HCT116 (cell line): Measurements from ENCODE around the gene HK1. TPM values are rescaled to one million over a fixed set of nuclear protein-coding genes. Genes with fewer than 3 reads are reported as not detected.

Experiments
- ATAC-seq: fragments of 200-7000 bp; cut with Tn5 transposase; 2 replicates; pipeline ENCODE4 v1.9.1; 2020; ENCODE audit warnings: mild to moderate bottlenecking, moderate library complexity
- BruUV-seq: library from RNA; stranded (reverse); fragments of 400-500 nt; replicated peaks from 2 replicates; lab custom pipeline; 2021; lab: Mats Ljungman, UMichigan
- CTCF ChIA-PET: fragments of 300-600 bp; sonication (Branson Sonifier 250); formaldehyde crosslinking; loops from one replicate; lab custom pipeline; 2021; ENCODE audit warnings: antibody characterized with exemption; lab: Charles Lee
- POLR2A ChIA-PET: fragments of 300-600, 350-600 bp; sonication (Branson Sonifier 250); formaldehyde crosslinking; loops from one replicate; lab custom pipeline; 2021; ENCODE audit warnings: antibody characterized with exemption; lab: Charles Lee
- RAD21 ChIA-PET, 2 experiments: fragments of 300-600 bp; sonication (Branson Sonifier 250); formaldehyde crosslinking; loops; one replicate each; lab custom pipeline; 2023; ENCODE audit warnings: low total read pairs in 2 of 2; ENCODE audit not compliant: uncharacterized antibody in 2 of 2, unreplicated experiment in 2 of 2, low non-redundant PET in 1 of 2; lab: Charles Lee
- DNase-seq: peaks from one replicate; pipeline ENCODE4 v3.0.0-alpha.2; 2010; ENCODE audit warnings: low read depth, low spot score
- H2AFZ ChIP-seq: fragments of 200-600 bp; shearing (Covaris generic), sonication (generic); 2 replicates; pipeline ENCODE4 v1.6.1; 2017; ENCODE audit warnings: low read depth, mixed run types, mixed read lengths, antibody characterized with exemption, low read length; ENCODE audit not compliant: poor library complexity, severe bottlenecking
- H3K27ac ChIP-seq: 2 replicates; pipeline ENCODE4 v1.5.1; 2012; ENCODE audit warnings: low read depth, low read length
- H3K27me3 ChIP-seq: fragments of 200-600 bp; sonication (generic); 2 replicates; pipeline ENCODE4 v1.6.1; 2016; ENCODE audit warnings: mixed run types, low read length, mixed read lengths; ENCODE audit not compliant: insufficient read depth
- H3K36me3 ChIP-seq, 2 experiments: fragments of 200-500 bp in 1 of 2; fragments of 200-600 bp in 1 of 2; sonication (Bioruptor generic) in 1 of 2; sonication (generic) in 1 of 2; 2 replicates each; pipeline versions ENCODE4 v1.5.1 to v1.6.1; 2014 to 2016; ENCODE audit warnings: low read length in 2 of 2, inconsistent platforms in 1 of 2, mixed read lengths in 1 of 2, mixed run types in 1 of 2; ENCODE audit not compliant: insufficient read depth in 2 of 2, control insufficient read depth in 1 of 2
- H3K4me1 ChIP-seq, 2 experiments: fragments of 200-600 bp in 1 of 2; sonication (generic) in 1 of 2; 2 replicates each; pipeline versions ENCODE4 v1.5.1 to v1.6.1; 2012 to 2017; ENCODE audit warnings: low read length in 2 of 2, inconsistent platforms in 1 of 2, mild to moderate bottlenecking in 1 of 2, mixed read lengths in 1 of 2, mixed run types in 1 of 2, moderate library complexity in 1 of 2; ENCODE audit not compliant: insufficient read depth in 2 of 2, control insufficient read depth in 1 of 2
- H3K4me2 ChIP-seq: fragments of 200-600 bp; sonication (generic); 2 replicates; pipeline ENCODE4 v1.6.1; 2017; ENCODE audit warnings: mixed run types, low read length, mixed read lengths
- H3K4me3 ChIP-seq, 2 experiments: fragments of 200-600 bp in 1 of 2; sonication (generic) in 1 of 2; replicated peaks in 1 of 2; 2 replicates each; pipeline ENCODE4 v1.5.1; 2011 to 2016; ENCODE audit warnings: low read length in 2 of 2, control low read depth in 1 of 2, low read depth in 1 of 2, mild to moderate bottlenecking in 1 of 2, mixed read lengths in 1 of 2, mixed run types in 1 of 2
- H3K79me2 ChIP-seq: fragments of 200-600 bp; sonication (generic); 2 replicates; pipeline ENCODE4 v1.6.1; 2017; ENCODE audit warnings: mild to moderate bottlenecking, mixed run types, low read length, moderate library complexity, mixed read lengths; ENCODE audit not compliant: insufficient read depth
- H3K9ac ChIP-seq: fragments of 200-600 bp; sonication (generic); 2 replicates; pipeline ENCODE4 v1.6.1; 2016; ENCODE audit warnings: low read length, mixed read lengths
- H3K9me2 ChIP-seq: fragments of 200-600 bp; sonication (generic), shearing (Covaris generic); 2 replicates; pipeline ENCODE4 v1.6.1; 2017; ENCODE audit warnings: mixed run types, mild to moderate bottlenecking, moderate library complexity; ENCODE audit not compliant: insufficient read depth
- H3K9me3 ChIP-seq, 2 experiments: fragments of 200-500 bp in 1 of 2; fragments of 200-600 bp in 1 of 2; sonication (Bioruptor generic) in 1 of 2; sonication (generic) in 1 of 2; 2 replicates each; pipeline ENCODE4 v1.6.1; 2014 to 2017; ENCODE audit warnings: low read length in 2 of 2, mixed read lengths in 2 of 2, inconsistent platforms in 1 of 2, low read depth in 1 of 2, mild to moderate bottlenecking in 1 of 2, mixed run types in 1 of 2, moderate library complexity in 1 of 2; ENCODE audit not compliant: control insufficient read depth in 1 of 2, insufficient read depth in 1 of 2
- H4K20me1 ChIP-seq: fragments of 200-600 bp; sonication (generic), shearing (Covaris generic); 2 replicates; pipeline ENCODE4 v1.6.1; 2017; ENCODE audit warnings: mixed run types, mild to moderate bottlenecking, moderate library complexity; ENCODE audit not compliant: insufficient read depth
- CBX3 ChIP-seq: IDR thresholded peaks from 2 replicates; pipeline ENCODE4 v1.6.1; 2012; ENCODE audit warnings: low read depth
- EGR1 ChIP-seq: IDR thresholded peaks from 2 replicates; pipeline ENCODE4 v1.6.1; 2012; ENCODE audit warnings: low read depth
- EZH2phosphoT487 ChIP-seq: fragments of 200-600 bp; IDR thresholded peaks from 2 replicates; pipeline ENCODE4 v1.6.1; 2018; ENCODE audit warnings: antibody characterized with exemption, borderline replicate concordance
- YY1 ChIP-seq: IDR thresholded peaks from 2 replicates; pipeline ENCODE4 v1.6.1; 2011; ENCODE audit warnings: low read length, low read depth, moderate library complexity, mild to moderate bottlenecking; ENCODE audit not compliant: insufficient replicate concordance; ENCODE audit errors: extremely low read depth
- ZBTB33 ChIP-seq: IDR thresholded peaks from 2 replicates; pipeline ENCODE4 v1.6.1; 2011; ENCODE audit warnings: mild to moderate bottlenecking, low read length, moderate library complexity; ENCODE audit not compliant: insufficient replicate concordance; ENCODE audit errors: extremely low read depth
- ZNF274 ChIP-seq: fragments of 200-500 bp; sonication (Bioruptor generic); IDR thresholded peaks from 2 replicates; pipeline ENCODE4 v1.6.1; 2014; ENCODE audit warnings: mild to moderate bottlenecking, low read depth, low read length, inconsistent platforms
- intact Hi-C: fragments of 100-400 bp; cut with micrococcal nuclease; formaldehyde crosslinking; loops from 2 replicates; pipeline ENCODE4 v1.10.0; 2022
- total RNA-seq: library from RNA; stranded (reverse); gene quantifications from one replicate; pipeline ENCODE4 v1.2.1, GENCODE V29; 2021; ENCODE audit not compliant: unreplicated experiment

HK1 gene
- total RNA-seq, 1 experiment from 2014 or later: 50.3 TPM

DNA sequence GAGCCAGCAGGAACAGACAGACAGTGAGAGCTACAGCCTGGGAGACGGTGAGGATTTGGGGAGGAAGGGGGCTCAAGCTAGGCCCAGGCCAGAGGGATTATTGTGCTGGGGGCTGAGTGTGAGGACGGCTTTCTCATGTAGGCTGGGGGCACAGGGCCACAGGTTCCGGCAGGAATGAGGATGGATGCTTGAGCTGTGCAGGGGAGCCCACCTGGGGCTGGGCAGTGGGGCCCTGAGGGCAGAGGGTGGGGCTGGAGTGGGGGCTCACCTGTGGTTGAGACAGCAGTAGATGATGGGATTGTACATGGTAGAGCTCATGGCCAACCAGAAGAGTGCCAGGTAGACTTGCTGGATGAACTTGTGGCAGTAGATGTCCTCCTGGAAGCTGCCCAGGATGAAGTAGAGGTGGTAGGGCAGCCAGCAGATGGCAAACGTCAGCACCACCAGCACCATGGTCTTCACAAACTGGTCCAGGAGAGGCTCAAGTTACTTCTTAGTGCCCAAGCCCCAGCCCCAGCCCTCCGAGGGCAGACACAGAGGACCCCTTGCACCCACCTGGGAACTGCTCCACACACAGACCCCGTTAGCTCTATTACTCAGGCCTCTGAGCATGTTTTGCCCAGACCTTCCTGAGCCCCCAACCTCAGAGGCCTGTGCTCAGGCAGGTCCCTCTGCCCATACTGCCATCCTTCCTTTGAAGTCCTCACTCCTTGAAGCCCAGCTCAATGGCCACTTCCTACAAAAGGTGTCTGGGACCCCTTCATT lies 128.7 kb downstream of the HK1 start:
- TF ChIP-seq EGR1: no peak
- no peak for TF ChIP-seq ZNF274
- no peak for TF ChIP-seq EZH2phosphoT487
- TF ChIP-seq ZBTB33: no peak
- TF ChIP-seq YY1: no peak
- no peak for TF ChIP-seq CBX3
- Histone ChIP-seq H3K27ac (no peak overlapping the region), H2AFZ (no peak overlapping the region), H3K4me1 (peaks cover 9 to 16% of the 10 kb centered on the region in 2 experiments), H3K9me3 (no peaks in the 10 kb centered on the region), H3K4me3 (no peak overlapping the region), H3K27me3 (no peaks in the 10 kb centered on the region), H3K36me3 (no peaks in the 10 kb centered on the region), H3K9me2 (no peaks in the 10 kb centered on the region), H4K20me1 (no peaks in the 10 kb centered on the region), H3K9ac (no peak overlapping the region), H3K4me2 (no peak overlapping the region), H3K79me2 (no peaks in the 10 kb centered on the region)
- no TSS peak for BruUV-seq
- ATAC-seq: no peak
- ChIA-PET CTCF (interaction anchor here (1.1 to 4.4 kb wide), 6 partner anchors 9 to 230 kb away, joined by 3 to 46 read pairs (median 16); no protein-coding TSS in a partner anchor), POLR2A (no interaction called here), RAD21 (interaction anchor here in 1 of 2 experiments (0.5 kb wide), 1 partner anchor 138 kb away, joined by 4 read pairs; no protein-coding TSS in a partner anchor)
- intact Hi-C loops: no loop called here
- DNase-seq: no peak
